NCI-H774 (cell line): ENCODE results near the gene ALDH3B2.

Experiments
- DNase-seq: peaks from one replicate; lab custom pipeline; 2025; lab: John Stamatoyannopoulos, UW

The ALDH3B2 gene

DNA sequence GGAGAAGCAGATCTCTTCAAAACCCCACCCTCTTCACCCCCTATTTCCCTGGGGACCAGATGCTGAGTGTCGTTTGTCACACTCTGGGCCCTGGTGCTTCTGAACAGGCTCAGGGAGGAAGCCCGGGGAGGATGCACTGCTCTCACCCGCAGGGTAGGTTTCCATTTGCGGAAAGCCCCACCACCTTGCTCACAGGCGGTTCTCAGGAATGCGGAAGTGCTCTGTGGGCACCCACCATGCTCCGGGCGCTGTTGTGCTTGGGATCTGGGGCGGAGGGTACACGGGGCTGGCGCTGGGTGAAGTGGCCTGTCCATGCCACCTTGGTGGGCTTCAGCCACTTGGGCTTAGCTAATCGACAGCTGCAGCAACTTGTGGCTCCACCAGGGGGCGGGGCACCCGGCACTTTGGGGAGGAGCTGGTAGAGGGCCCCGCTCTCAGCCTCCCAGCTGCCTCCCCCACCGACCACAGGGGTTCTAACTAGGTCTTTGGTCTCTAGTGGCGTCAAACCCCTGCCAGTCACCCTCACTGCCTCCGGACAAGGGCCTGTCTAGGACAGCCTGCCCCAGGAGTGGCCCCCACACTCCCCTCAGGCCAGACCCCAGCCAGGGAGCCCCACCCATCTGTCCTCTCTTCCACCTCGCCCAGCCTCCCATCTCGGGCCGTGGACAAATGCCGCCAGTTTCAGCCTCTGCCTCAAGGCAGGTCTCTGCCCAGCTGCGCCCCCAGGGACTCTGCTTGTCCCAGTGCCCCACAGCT lies 60.3 kb downstream of the ALDH3B2 start:
- DNase-seq, result no peak

DNA sequence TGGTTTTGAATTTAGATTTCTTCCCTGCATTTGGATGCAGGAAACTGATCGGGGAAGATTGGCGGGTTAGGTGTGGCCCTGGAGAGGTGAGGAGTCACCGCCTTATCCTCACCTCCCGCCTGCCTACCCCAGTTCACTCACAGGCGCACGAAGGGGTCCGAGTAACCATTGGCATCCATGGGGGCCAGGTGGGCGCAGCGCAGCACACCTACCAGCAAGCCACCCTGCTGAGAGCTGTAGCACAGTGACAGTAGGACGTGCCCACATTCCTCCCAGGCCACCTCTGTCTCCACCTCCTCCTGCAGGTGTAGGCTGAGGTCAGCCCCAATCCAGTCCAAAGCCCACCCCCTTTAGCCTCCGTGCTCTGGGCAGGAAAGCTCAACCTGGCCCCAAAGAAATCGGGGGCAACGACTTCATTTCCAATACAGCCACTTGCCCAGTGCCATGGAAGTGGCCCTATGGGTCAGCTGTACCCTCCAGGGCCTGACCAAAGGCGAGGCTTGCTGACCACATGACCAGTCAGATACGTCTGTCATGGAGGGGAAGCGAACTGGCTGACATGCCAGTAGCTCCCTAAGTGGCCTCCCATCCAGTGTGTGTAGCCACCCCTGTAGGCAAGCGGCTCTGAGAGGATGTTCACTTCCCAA lies 61.0 kb downstream of the ALDH3B2 start:
- DNase-seq, result no peak

DNA sequence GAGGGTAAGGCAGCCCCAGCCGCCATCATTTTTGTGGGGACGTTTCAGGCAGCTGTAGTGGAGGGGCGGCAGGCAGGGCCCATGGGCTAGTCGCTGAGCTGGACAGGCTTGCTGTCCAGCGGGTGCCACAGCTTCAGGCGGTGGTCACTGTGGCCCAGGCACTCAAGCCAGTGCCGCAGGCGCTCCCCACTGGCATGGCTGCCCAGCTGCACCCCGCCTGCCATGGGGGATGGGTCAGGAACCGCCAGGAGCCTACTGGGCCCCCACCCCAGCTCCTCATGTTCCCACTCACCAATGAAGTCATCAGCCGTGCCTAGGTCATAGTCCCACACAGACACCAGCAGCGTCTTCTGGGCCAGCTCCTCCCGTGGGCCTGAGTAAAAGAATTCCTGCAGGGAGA lies 61.7 kb downstream of the ALDH3B2 start:
- DNase-seq, result no peak
